HG03520 (cell line): ENCODE data around the gene UMAD1.
"Not testable (repeated sequence)": the region's sequence is repeated elsewhere in the genome, so short reads cannot be mapped to it uniquely, and the experiment has no call there.

Source experiments
- ATAC-seq: cut with Tn5 transposase; IDR thresholded peaks from one replicate; pipeline ENCODE4 v1.9.1; 2021; ENCODE audit warnings: mild to moderate bottlenecking, moderate library complexity; ENCODE audit not compliant: unreplicated experiment

The UMAD1 gene

GRCh38 chr7:7821517-7821916, 181.0 kb downstream of the UMAD1 start:
- no peak for ATAC-seq

DNA sequence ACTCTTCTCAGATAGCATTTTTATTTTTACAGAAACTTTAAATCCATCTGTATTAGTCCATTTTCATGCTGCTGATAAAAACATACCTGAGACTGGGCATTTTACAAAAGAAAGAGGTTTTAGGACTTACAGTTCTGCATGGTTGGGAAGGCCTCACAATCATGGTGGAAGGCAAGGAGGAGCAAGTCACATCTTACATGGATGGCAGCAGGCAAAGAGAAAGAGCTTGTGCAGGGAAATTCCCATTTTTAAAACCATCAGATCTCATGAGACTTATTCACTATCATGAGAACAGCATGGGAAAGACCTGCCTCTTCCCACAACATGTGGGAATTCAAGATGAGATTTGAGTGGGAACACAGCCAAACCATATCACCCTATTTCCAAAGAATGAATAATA, 184.7 kb downstream of the UMAD1 start:
- not testable (repeated sequence) for ATAC-seq

DNA sequence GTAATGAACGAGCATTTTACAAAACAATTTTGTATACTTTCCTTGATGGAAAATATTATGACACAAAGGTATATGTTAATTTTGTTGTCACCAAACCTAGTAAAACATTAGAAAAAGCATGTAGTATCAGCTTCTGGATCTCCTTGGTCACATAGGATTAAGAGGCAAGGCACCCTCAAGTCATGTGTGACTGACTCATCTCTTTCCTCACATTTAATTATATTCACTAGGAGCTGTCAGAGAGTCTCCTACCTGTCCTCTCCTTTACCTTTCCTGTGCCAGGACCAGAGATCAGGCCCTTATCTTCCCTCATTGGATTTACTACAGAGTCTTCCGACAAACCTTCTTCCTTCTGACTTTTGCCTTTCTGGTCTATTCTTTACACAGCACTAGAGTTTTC, 189.1 kb downstream of the UMAD1 start:
- ATAC-seq, result no peak

- ATAC-seq, result no peak
Observed at GRCh38 chr7:7830122-7830878, 189.7 kb downstream of the UMAD1 start.

DNA sequence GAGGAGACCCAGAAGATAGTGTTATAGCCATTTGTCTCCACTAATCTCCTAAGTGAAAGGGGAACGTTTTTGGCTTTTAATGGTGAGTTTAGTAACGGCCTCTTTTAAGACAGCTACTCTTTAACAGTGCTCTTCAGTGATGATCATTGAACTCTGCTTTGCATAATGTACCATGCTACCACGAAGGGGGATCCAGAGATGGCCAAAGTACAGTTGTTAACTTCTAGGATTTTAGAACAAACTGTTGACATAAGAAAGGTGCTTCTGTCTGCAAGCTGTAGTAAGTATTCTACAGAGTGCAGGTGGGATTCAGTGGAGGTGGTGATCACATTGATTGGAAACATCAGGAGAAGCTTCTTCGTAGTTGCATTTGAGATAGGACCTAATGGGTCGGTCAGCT, 192.0 kb downstream of the UMAD1 start:
- no peak for ATAC-seq

DNA sequence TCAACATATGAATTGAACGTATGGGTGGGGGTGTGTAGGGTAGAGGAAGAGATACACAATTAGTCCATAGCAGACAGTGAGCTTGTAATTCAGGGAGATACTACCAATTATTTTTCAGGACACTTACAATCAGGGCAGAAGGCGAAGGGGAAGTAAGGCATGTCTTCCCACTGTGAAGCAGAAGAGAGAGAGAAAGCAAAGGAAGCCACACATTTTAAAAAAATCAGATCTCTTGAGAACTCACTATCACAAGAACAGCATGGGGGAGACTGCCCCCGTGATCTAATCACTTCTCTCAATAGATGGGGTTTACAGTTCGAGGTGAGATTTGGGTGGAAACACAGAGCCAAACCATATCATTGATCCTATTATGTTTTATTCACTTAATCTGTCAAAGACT, 194.2 kb downstream of the UMAD1 start:
- no peak for ATAC-seq

- no peak for ATAC-seq
Observed at GRCh38 chr7:7841027-7841426, 200.5 kb downstream of the UMAD1 start.

DNA sequence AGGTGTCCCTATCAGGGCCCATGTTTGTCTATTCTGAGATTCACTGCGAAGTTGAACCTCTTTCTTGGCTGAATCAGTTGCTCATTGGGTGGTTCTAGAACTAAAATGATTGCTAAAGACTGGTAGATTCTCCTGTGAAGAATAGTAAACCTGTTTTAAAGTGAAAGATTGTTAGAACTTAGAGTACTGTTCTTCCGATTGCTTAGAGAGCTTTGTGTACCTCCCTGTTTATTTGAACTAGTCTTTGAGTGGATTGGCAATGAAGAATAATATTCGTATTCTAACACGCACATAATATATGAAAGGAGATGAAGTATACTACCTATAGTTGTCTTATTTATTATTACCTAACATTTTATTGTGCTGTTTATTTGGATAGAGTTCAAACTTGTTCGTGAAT, 202.7 kb downstream of the UMAD1 start:
- no peak for ATAC-seq

GRCh38 chr7:7843972-7844371, 203.4 kb downstream of the UMAD1 start:
- ATAC-seq, result no peak

GRCh38 chr7:7848246-7848645, 207.7 kb downstream of the UMAD1 start:
- no peak for ATAC-seq

DNA sequence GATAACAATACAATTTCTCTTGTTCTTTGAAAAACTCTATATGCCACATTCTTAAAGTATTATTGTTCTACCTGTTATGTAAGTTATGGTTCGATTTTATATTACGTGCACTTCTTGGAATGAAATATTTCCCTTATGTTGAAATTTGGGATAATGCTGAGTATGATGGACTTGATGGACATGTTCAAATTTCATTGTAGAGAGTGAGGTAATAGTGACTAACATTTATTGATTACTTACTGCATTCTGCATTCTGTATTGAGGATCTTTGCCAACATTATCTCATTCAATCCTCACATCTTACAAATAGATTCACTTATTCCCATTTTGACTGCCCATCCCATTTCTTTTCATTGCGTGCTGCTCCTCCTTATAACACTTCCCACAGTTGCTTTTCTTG, 208.3 kb downstream of the UMAD1 start:
- ATAC-seq, result no peak

DNA sequence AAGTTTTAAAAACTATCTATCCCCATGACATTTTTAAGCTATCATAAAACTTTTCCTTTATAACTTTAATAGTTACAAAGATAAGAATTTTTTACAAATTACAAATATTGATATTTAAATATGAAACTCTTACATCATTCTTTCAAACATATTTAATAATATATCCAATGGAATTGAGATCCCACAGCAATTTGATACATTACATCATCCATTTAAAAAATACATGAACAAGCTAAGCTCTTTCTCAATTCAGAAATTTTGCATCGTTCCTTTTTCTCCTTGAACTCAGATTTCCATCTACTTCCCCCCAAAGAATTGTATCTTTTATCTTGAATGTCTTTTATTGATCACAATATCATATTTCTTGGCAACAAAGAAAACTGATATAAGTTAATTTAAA, 209.6 kb downstream of the UMAD1 start:
- ATAC-seq, result no peak

- ATAC-seq, result no peak
Observed at GRCh38 chr7:7851381-7851780, 210.8 kb downstream of the UMAD1 start.

DNA sequence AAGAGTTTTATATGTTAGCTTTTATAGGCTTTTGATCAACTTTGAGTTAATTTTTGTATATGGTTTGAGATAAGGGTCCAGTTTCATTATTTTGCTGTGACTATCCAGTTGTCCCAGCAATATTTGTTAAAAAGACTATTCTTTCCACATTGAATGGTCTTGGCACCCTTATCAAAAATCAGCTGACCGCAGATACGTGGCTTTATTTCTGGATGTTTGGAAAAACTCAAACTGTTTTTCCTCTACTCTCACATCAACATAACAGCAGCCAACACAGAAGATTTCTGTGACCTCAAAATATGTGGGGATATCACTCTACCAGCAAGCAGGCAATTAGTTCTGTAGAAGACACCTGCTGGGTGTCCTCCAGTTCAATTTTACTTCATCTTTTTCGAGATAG, 211.4 kb downstream of the UMAD1 start:
- no peak for ATAC-seq

- ATAC-seq, result no peak
Observed at GRCh38 chr7:7857143-7857583, 216.6 kb downstream of the UMAD1 start.

- ATAC-seq, result no peak
Observed at GRCh38 chr7:7858559-7858958, 218.0 kb downstream of the UMAD1 start.

- ATAC-seq, result no peak
Observed at GRCh38 chr7:7859411-7859810, 218.9 kb downstream of the UMAD1 start.

DNA sequence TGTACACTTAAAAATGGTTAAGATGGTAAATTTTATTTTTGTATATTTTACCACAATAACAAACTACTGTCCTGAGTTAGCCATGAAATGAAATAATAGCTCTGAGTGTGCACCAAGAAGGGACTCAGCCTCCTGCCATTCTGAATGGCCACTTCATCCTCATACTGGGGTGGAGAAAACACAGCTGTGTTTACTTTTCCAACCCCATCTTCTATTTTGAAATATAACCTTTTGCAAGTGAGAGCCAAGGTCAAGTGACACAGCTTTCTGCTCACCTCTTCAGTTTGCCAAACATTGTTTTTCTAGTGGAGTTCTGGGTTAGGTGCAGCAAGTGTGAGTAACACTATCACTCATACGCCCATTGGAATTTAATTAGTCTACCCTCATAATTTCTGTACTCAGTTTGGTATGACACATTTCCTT, 220.7 kb downstream of the UMAD1 start:
- ATAC-seq, result no peak

DNA sequence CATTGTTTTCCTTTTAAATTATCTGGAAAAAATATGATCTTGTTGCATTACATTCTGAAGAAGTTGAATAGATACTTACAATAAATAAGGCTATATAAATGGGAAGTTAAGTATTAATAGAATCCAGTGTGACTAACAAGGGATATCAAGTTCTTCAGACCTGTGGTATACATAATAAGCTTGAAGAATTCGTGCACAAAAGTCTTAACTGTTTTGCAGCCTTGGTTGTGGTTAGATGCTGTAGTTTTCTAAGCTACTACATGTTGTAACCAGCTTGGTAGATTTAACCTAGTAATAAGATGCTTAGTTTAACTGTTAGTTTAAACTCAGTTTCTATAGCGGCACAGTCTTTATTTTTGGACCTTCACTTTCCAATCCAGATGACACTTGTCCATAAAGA, 221.8 kb downstream of the UMAD1 start:
- ATAC-seq, result no peak

DNA sequence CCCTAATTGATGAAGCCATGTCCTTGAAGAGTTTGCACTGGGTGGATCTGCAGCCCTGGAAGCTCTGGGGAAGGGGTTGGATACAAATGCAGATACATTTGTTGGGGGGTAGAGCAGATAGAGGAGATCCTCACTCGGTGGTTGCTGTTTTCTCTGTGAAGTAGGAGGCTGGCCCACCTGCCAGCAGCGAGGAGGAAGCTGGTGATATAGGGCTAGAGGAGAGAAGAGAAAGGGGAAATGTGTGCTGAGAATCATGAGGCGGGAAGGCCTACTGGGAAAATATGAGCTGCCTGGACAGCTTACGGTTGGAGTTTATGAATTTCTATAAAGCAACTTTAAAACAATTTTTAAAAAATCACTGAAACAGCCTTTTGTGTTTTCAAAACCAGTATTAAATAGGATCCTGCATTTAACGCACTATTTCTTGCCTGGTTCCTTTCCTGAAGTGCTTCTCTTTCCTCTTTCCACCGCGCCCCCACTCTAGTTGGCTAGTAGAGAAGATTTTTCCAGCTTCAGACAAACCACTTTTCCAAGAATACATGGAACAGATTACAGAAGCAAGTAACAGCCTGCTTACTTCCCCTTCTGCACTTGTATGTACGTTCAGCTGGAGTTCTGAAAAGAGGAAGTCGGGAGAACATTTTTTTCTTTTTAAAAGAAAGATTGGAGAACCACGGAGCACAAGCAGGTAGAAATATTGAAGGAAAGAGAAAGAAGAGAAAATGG, 227.5 kb downstream of the UMAD1 start:
- no peak for ATAC-seq

DNA sequence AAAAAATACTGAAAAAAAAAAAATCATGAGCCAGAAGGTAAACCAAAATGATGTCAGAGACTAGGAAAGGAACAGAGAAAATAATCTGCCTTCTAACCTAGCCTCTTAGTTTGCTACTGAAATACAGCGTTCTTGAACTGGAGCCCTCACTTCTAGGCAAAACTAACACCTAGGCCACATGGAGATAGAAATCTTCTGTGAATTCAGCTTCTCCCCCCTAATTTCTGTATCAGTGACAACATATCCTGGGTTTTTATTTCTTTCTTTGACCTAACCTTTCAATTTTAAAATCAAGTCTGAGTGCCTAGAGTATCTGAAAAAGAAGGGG, 228.0 kb downstream of the UMAD1 start:
- no peak for ATAC-seq

GRCh38 chr7:7869036-7869435, 228.5 kb downstream of the UMAD1 start:
- ATAC-seq, result no peak

DNA sequence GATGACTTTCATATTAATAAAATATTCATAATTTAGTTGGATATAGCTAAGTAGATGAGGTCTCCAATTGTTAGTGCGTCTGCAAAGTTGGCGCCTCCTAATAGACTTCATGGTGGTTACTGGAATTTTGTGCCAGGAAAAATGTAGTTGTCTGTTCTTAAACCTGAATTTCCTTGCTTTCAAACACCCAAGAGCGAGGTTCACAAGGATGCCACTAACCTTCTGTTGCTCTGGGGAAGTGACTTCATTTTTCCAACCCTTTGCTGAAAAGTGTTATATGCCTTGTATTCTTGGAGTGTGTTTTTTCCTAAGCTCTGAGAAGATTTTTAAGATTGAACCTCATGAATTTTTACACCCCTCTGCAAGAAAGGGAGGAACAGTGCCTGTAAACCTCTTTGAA, 229.1 kb downstream of the UMAD1 start:
- ATAC-seq, result no peak
